AG08395 (cell line): ENCODE measurements around the gene DLD.
"Not testable (repeated sequence)": the region's sequence is repeated elsewhere in the genome, so short reads cannot be mapped to it uniquely, and the experiment has no call there.

Experiments used
- DNase-seq: peaks from one replicate; pipeline ENCODE4 v3.0.0; 2012; ENCODE audit warnings: mixed read lengths, low spot score

The DLD gene

GRCh38 chr7:107945332-107945731 is 54.3 kb downstream of the DLD start:
- no peak for DNase-seq

GRCh38 chr7:107946451-107946850 is 55.5 kb downstream of the DLD start:
- no peak for DNase-seq

- no peak for DNase-seq
These were observed 55.9 kb downstream of the DLD start for GRCh38 chr7:107946881-107947280.

- DNase-seq = peak; percentile 89
These were observed 57.9 kb downstream of the DLD start for GRCh38 chr7:107948645-107949442.

GRCh38 chr7:107949443-107949935 is 58.5 kb downstream of the DLD start:
- DNase-seq = no peak

GRCh38 chr7:107951172-107951787 is 60.3 kb downstream of the DLD start:
- DNase-seq = no peak

- no peak for DNase-seq
These were observed 60.9 kb downstream of the DLD start for GRCh38 chr7:107951896-107952295.

- DNase-seq = no peak
These were observed 62.4 kb downstream of the DLD start for GRCh38 chr7:107953265-107953923.

GRCh38 chr7:107953924-107954303 is 62.9 kb downstream of the DLD start:
- DNase-seq = no peak

GRCh38 chr7:107955394-107955793 is 64.4 kb downstream of the DLD start:
- DNase-seq = no peak

- DNase-seq = not testable (repeated sequence)
These were observed 66.0 kb downstream of the DLD start for GRCh38 chr7:107956950-107957349.

- no peak for DNase-seq
These were observed 66.5 kb downstream of the DLD start for GRCh38 chr7:107957436-107957835.

GRCh38 chr7:107958764-107959526 is 68.0 kb downstream of the DLD start:
- DNase-seq = peak; percentile 90

GRCh38 chr7:107959527-107959898 is 68.5 kb downstream of the DLD start:
- no peak for DNase-seq

- no peak for DNase-seq
These were observed 69.3 kb downstream of the DLD start for GRCh38 chr7:107960272-107960671.

- DNase-seq = no peak
These were observed 70.4 kb downstream of the DLD start for GRCh38 chr7:107961405-107961804.

GRCh38 chr7:107962817-107963216 is 71.8 kb downstream of the DLD start:
- no peak for DNase-seq

GRCh38 chr7:107964510-107964909 is 73.5 kb downstream of the DLD start:
- DNase-seq = no peak

GRCh38 chr7:107966711-107967110 is 75.7 kb downstream of the DLD start:
- peak; percentile 85 for DNase-seq

GRCh38 chr7:107967420-107967819 is 76.4 kb downstream of the DLD start:
- DNase-seq = no peak

- no peak for DNase-seq
These were observed 77.5 kb downstream of the DLD start for GRCh38 chr7:107968449-107968848.

GRCh38 chr7:107969856-107970255 is 78.9 kb downstream of the DLD start:
- DNase-seq = no peak
